SK-N-SH (cell line): ENCODE results near the gene LILRA2. TPM values are rescaled to one million over a fixed set of nuclear protein-coding genes. Genes with fewer than 3 reads are reported as not detected.

Experiments
- CTCF ChIA-PET: fragments of 300-600, 350-600 bp; formaldehyde crosslinking; extraction: SDS; loops from one replicate; lab custom pipeline; 2021; lab: Yijun Ruan, JAX
- POLR2A ChIA-PET: fragments of 350-600 bp; sonication (Branson Sonifier 250); formaldehyde crosslinking; extraction: SDS; loops from one replicate; lab custom pipeline; 2020; ENCODE audit warnings: antibody characterized with exemption, inconsistent platforms; lab: Yijun Ruan, JAX
- DNase-seq: peaks from one replicate; pipeline ENCODE4 v3.0.0; 2012
- H2AFZ ChIP-seq: fragments of 200-600 bp; sonication (generic); 2 replicates; pipeline ENCODE4 v1.8.1; 2016; ENCODE audit warnings: antibody characterized with exemption, mild to moderate bottlenecking, low read depth
- H3F3A ChIP-seq: fragments of 200-600 bp; sonication (generic); replicated peaks from 2 replicates; pipeline ENCODE3; 2016; ENCODE audit warnings: antibody characterized with exemption, mild to moderate bottlenecking; ENCODE audit not compliant: insufficient read depth
- H3K27ac ChIP-seq, 2 experiments: fragments of 200-500 bp in 1 of 2; fragments of 200-600 bp in 1 of 2; sonication (Bioruptor generic) in 1 of 2; sonication (generic), shearing (Covaris generic) in 1 of 2; 2 replicates each; pipeline versions ENCODE4 v1.5.1 to v1.6.1; 2014 to 2016; ENCODE audit warnings: low read depth in 2 of 2, inconsistent platforms in 1 of 2, low read length in 1 of 2, mild to moderate bottlenecking in 1 of 2, mixed read lengths in 1 of 2
- H3K27me3 ChIP-seq: fragments of 200-600 bp; sonication (generic), shearing (Covaris generic); 2 replicates; pipeline ENCODE4 v1.6.1; 2016; ENCODE audit warnings: mixed run types; ENCODE audit not compliant: insufficient read depth
- H3K36me3 ChIP-seq, 2 experiments: fragments of 200-500 bp in 1 of 2; fragments of 200-600 bp in 1 of 2; sonication (Bioruptor generic) in 1 of 2; sonication (generic) in 1 of 2; replicated peaks in 1 of 2; 2 replicates each; pipeline versions ENCODE3 to v1.5.1; 2014 to 2016; ENCODE audit warnings: low read length in 1 of 2, mild to moderate bottlenecking in 1 of 2; ENCODE audit not compliant: insufficient read depth in 2 of 2, control insufficient read depth in 1 of 2
- H3K4me1 ChIP-seq, 2 experiments: fragments of 200-500 bp in 1 of 2; fragments of 200-600 bp in 1 of 2; sonication (Bioruptor generic) in 1 of 2; sonication (generic), shearing (Covaris generic) in 1 of 2; 2 replicates each; pipeline versions ENCODE4 v1.5.1 to v1.6.1; 2014 to 2016; ENCODE audit warnings: low read depth in 1 of 2, low read length in 1 of 2, mixed run types in 1 of 2; ENCODE audit not compliant: insufficient read depth in 2 of 2, control insufficient read depth in 1 of 2
- H3K4me2 ChIP-seq: fragments of 200-600 bp; sonication (generic), shearing (Covaris generic); 2 replicates; pipeline ENCODE4 v1.6.1; 2017; ENCODE audit warnings: mixed run types
- H3K4me3 ChIP-seq, 2 experiments: fragments of 200-500 bp in 1 of 2; fragments of 200-600 bp in 1 of 2; sonication (Bioruptor generic) in 1 of 2; sonication (generic), shearing (Covaris generic) in 1 of 2; 2 replicates each; pipeline versions ENCODE4 v1.5.1 to v1.8.1; 2014 to 2016; ENCODE audit warnings: low read depth in 2 of 2, inconsistent platforms in 1 of 2, low read length in 1 of 2, mild to moderate bottlenecking in 1 of 2, mixed read lengths in 1 of 2, moderate library complexity in 1 of 2
- H3K79me2 ChIP-seq: fragments of 200-600 bp; sonication (generic); 2 replicates; pipeline ENCODE4 v1.8.1; 2017; ENCODE audit warnings: mild to moderate bottlenecking; ENCODE audit not compliant: insufficient read depth
- H3K9ac ChIP-seq: fragments of 200-600 bp; sonication (generic); 2 replicates; pipeline ENCODE4 v1.6.1; 2017; ENCODE audit warnings: mixed run types
- H3K9me2 ChIP-seq: fragments of 200-600 bp; sonication (generic); 2 replicates; pipeline ENCODE4 v1.6.1; 2017; ENCODE audit warnings: mixed run types
- H3K9me3 ChIP-seq: fragments of 200-600 bp; sonication (generic); 2 replicates; pipeline ENCODE4 v1.6.1; 2017; ENCODE audit warnings: mixed run types, mild to moderate bottlenecking, moderate library complexity
- H4K20me1 ChIP-seq: fragments of 200-600 bp; sonication (generic); 2 replicates; pipeline ENCODE4 v1.6.1; 2017; ENCODE audit warnings: mild to moderate bottlenecking, mixed run types; ENCODE audit not compliant: insufficient read depth
- EP300 ChIP-seq, 2 experiments: IDR thresholded peaks; 2 replicates each; pipeline versions ENCODE4 v1.4.0 to v1.6.1; 2012; ENCODE audit warnings: borderline replicate concordance in 1 of 2, low read depth in 1 of 2, low read length in 1 of 2
- FOSL2 ChIP-seq: IDR thresholded peaks from 2 replicates; pipeline ENCODE4 v1.4.0; 2012; ENCODE audit warnings: low read depth, mild to moderate bottlenecking, moderate library complexity, borderline replicate concordance
- FOXJ3 ChIP-seq: sonication (generic); formaldehyde crosslinking; IDR thresholded peaks from 2 replicates; pipeline ENCODE4 v1.5.1; 2020; ENCODE audit warnings: mild to moderate bottlenecking, missing genetic modification reagents
- FOXM1 ChIP-seq: IDR thresholded peaks from 2 replicates; pipeline ENCODE4 v1.4.0; 2012; ENCODE audit warnings: low read depth, mild to moderate bottlenecking
- GATA2 ChIP-seq: sonication (generic); formaldehyde crosslinking; IDR thresholded peaks from 2 replicates; pipeline ENCODE4 v1.5.0; 2020; ENCODE audit warnings: mild to moderate bottlenecking, missing genetic modification reagents
- MEF2A ChIP-seq: IDR thresholded peaks from 2 replicates; pipeline ENCODE4 v1.4.0; 2012; ENCODE audit warnings: low read depth, borderline replicate concordance
- NRF1 ChIP-seq: IDR thresholded peaks from 2 replicates; pipeline ENCODE4 v1.6.1; 2012; ENCODE audit warnings: low read depth, mild to moderate bottlenecking, low read length
- PBX3 ChIP-seq: IDR thresholded peaks from 2 replicates; pipeline ENCODE4; 2012
- POLR2AphosphoS5 ChIP-seq: IDR thresholded peaks from 2 replicates; pipeline ENCODE4 v1.6.1; 2012; ENCODE audit warnings: low read depth, low read length
- RAD21 ChIP-seq: IDR thresholded peaks from 2 replicates; pipeline ENCODE4 v1.6.1; 2012; ENCODE audit warnings: mild to moderate bottlenecking, low read length
- REST ChIP-seq: IDR thresholded peaks from 2 replicates; pipeline ENCODE4 v1.6.1; 2012; ENCODE audit warnings: mild to moderate bottlenecking, low read depth, low read length, moderate library complexity
- RFX5 ChIP-seq: IDR thresholded peaks from 2 replicates; pipeline ENCODE4 v1.6.1; 2012; ENCODE audit warnings: mild to moderate bottlenecking, improper control_type of control experiment, low read length
- SMC3 ChIP-seq: IDR thresholded peaks from 2 replicates; pipeline ENCODE4 v1.6.1; 2012; ENCODE audit warnings: low read depth, low read length, improper control_type of control experiment
- TEAD4 ChIP-seq: IDR thresholded peaks from 2 replicates; pipeline ENCODE4 v1.4.0; 2012; ENCODE audit warnings: mild to moderate bottlenecking, borderline replicate concordance; ENCODE audit not compliant: insufficient read depth
- WGBS: methylation state at CpG from one replicate; pipeline ENCODE4 v1.1.6; 2017; ENCODE audit warnings: low lambda C conversion rate; 5-methylcytosine and 5-hydroxymethylcytosine counted together
- polyA plus RNA-seq, 3 experiments: library from polyadenylated mRNA; depleted of rRNA; stranded (reverse); fragments of >200 nt; gene quantifications; 2 replicates each; pipeline ENCODE4 v1.2.3, GENCODE V29; 2012

The LILRA2 gene
- polyA plus RNA-seq, 1 of the 3 experiments (the other 2 are of a cell fraction): not detected

GRCh38 chr19:54548806-54549205, 24.8 kb upstream of the LILRA2 start:
- Histone ChIP-seq H3K27ac (no peak overlapping the region), H3K4me1 (no peaks in the 10 kb centered on the region), H3K27me3 (peaks cover 54% of the 10 kb centered on the region), H3K36me3 (no peaks in the 10 kb centered on the region), H3K9ac (no peak overlapping the region), H3K9me3 (no peaks in the 10 kb centered on the region), H4K20me1 (no peaks in the 10 kb centered on the region), H3K9me2 (no peaks in the 10 kb centered on the region), H3F3A (no peaks in the 10 kb centered on the region), H2AFZ (no peak overlapping the region)
- WGBS: 0% methylated on average over 3 of the region's 16 CpGs
- POLR2A ChIA-PET: no interaction called here
- CTCF ChIA-PET: no interaction called here
- TF ChIP-seq RAD21: no peak
- TF ChIP-seq TEAD4: no peak
- no peak for TF ChIP-seq FOXM1
- no peak for TF ChIP-seq RFX5
- no peak for TF ChIP-seq FOXJ3 (CRISPR knock-in tag)
- no peak for TF ChIP-seq FOSL2
- TF ChIP-seq POLR2AphosphoS5: no peak
- no peak for TF ChIP-seq PBX3
- TF ChIP-seq, all 33 proteins: peak for 0
- Histone ChIP-seq H3K4me2 (no peak overlapping the region), H3K79me2 (no peaks in the 10 kb centered on the region), H3K4me3 (no peak overlapping the region)
- DNase-seq: no peak

- Histone ChIP-seq H3K4me3 (no peak overlapping the region), H3K27ac (no peak overlapping the region), H3K4me2 (no peak overlapping the region), H3K79me2 (no peaks in the 10 kb centered on the region), H3K9me2 (no peaks in the 10 kb centered on the region), H4K20me1 (no peaks in the 10 kb centered on the region), H3K9ac (no peak overlapping the region), H3K4me1 (no peaks in the 10 kb centered on the region), H2AFZ (no peak overlapping the region), H3K36me3 (no peaks in the 10 kb centered on the region), H3K9me3 (no peaks in the 10 kb centered on the region), H3K27me3 (peaks cover 58% of the 10 kb centered on the region), H3F3A (no peaks in the 10 kb centered on the region)
- DNase-seq: no peak
- ChIA-PET POLR2A (no interaction called here), CTCF (no interaction called here)
- no CpG with 5 or more reads among the region's 14 CpGs for WGBS
- TF ChIP-seq SMC3 (no peak), REST (no peak), RAD21 (no peak), GATA2 (no peak), MEF2A (no peak), EP300 (IDR thresholded peaks at IDR 0.05; ENCODE audit: borderline replicate concordance in 1 of 2, low read depth in 1 of 2, low read length in 1 of 2) (no peak), NRF1 (no peak)
Measured at GRCh38 chr19:54549224-54549623, 24.4 kb upstream of the LILRA2 start.
